AG20443 (cell line): Measurements from ENCODE around the gene TAGLN2.

ENCODE experiments used
- DNase-seq: peaks from one replicate; pipeline ENCODE4 v3.0.0; 2012; ENCODE audit warnings: low spot score, mixed read lengths

The TAGLN2 gene

DNA sequence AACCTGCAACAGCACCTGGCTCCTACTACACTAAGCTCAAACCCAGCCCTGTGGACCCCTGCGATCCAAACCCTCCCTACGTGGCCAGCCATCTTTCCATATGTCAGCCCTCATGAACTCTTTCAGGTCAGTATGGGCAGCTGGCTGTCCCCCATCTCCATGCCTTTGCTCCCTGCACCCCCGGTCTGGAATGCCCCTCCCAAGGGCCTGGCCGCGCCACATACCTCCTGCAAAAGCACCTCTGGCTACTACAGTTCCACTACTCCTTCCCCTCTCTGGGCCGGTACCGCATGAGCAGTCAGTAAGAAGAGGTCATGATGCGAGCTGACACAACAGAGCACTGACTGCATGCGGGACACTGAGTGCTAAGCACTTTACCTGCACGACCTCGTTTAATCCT lies 10.0 kb upstream of the TAGLN2 start:
- no peak for DNase-seq

DNA sequence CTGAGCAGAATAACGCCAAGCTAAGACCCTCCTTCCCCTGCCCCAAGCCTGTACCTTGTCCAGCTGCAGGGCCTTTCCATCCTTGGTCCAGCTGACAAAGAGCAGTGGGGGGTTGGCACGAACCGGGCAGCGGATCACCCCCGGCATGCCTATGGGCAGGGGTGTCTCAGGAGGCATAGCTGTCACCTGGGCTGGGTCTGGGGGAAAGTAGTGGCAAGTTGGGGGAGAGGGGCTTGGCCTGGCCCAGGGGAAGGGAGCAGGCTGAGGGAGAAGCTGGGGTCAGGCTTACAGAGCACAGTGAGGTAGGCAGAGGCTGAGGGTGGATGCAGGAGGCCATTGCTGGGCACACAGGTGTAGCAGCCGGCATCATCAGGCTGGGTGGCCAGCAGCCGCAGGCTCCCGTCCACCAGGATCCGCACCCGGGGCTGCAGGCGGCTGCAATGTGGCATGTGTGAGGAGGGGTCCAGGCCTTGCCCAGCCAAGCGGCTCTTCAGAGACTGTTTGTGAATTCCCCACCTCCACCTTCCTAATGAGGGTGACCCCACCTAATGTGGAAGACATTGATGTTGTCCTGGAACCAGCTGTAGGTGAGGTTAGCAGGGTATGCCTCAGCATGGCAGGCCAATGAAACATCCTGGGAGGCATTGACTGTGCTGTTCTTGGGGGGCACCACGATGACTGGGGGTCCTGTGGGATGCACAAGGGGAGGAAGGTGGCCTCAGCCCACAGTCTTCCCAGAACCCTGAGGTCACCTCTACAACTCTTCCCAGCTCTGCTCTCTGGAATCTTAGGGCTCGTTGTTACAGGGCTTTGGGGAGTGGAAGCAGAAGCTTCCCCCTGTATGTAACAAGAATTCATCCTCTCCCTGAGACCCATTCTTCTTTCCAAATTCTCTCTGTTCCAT lies 9.1 kb upstream of the TAGLN2 start:
- no peak for DNase-seq

DNA sequence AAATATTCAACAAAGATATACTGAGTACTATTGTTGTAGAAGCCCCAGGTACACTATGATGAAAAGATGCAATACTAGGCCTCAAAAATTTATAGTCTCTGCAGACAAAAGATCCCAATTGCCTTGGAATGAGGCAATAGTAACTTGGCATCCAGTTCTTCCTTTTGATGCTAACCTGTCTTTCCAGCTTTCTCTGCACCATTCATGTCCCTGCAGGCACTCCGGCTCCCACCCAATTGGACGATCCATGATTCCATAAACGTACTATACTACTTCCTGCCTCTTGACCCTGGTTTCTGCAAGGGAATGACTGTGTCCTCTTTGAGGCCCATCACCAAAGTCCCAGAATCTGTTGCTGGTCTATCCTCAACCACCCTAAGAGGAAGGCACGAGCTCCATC lies 8.0 kb upstream of the TAGLN2 start:
- no peak for DNase-seq

DNA sequence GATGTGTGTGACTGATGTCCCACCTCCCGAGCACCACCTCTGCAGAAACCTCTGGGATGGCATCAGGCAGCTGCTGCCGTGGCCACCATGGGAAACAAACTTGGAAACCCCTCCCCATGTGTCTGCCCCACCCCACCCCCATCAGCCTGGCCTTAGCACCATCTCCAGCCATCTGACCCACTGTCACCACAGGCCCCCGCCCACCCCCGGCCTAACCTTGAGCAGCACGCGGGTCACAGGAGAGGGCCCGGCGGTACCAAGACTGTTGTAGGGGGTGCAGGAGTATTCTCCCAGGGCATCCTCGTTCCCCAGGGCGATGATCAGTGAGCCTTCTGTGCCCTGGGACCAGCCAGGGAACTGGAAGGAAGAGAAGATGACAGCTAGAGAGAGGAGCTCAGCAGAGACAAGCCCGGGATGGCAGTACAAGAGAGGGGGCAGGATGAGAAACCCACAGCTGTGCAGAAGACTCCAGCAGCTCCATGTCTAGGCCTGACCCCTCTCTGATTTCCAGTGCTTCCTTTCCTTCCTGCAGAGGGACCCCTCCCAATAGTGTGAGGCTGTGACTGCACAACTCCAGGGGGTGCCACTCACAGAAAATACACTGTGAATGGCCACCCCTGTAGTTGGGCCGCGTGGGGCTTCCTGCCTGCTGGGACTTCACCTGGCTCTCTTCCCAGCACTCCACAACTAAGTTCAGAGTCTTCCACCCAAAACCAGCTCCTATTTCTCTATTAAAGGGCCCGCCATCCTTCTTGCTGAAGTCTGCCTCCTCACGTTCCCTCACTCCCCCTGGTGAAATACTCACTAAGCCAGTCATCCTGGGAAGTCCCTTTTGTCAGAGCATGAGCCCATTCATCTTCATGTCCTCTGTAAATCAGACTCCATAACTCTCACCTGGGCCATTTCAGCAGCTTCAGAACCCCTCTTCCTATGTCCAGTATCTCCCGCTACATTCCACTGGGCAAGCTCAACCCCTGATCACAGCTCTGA lies 7.3 kb upstream of the TAGLN2 start:
- DNase-seq: no peak

DNA sequence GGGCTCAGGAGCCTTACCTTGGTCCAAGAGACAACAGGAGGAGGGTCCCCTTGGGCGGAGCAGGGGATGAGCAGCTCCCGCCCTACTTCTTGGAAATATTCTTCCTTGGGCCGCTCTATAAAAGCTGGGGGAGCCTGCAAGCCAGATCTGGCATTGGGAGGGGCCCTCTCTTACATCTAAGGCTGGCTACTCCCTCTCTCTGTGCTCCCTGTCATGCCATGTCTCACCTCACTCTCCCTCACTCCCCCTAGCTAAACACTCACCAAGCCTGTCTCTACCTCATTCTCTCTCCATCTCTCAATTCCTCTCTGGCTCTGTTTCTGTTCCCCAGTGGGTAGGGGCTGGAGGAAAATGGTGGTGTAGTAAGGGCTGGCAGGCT lies 6.5 kb upstream of the TAGLN2 start:
- DNase-seq: no peak

DNA sequence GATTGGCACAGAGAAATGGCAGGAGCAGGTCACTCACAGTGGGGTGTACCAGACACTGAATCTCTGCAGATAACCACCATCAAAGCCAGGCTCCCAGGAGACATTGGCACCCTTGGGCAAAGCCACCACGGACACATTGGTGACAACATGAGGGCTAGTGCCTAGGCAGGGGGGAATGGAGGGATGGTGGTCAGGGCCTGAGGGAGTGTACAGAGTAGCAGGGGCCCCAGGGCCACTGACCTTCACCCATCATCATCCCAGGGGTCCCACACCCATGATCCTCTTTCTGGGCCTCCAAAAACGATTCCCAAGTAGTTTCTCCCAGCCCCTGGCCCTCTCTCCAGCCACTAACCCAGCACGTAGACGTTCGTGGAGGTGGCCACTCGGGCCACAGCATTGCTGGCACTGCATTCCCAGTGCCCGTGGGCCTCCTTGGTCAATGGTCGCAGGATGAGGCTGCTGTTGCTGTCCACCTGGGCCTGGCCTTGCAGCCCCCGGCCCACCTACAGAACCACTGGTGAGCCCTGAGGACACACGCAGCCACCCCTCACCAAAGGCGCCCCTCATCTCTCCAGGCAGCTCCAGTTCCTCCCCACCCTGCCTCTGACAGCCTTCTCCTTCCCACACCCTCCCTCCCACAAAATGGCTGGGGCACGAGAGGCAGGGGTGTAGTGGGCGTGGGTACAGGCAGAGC lies 5.9 kb upstream of the TAGLN2 start:
- DNase-seq: no peak

DNA sequence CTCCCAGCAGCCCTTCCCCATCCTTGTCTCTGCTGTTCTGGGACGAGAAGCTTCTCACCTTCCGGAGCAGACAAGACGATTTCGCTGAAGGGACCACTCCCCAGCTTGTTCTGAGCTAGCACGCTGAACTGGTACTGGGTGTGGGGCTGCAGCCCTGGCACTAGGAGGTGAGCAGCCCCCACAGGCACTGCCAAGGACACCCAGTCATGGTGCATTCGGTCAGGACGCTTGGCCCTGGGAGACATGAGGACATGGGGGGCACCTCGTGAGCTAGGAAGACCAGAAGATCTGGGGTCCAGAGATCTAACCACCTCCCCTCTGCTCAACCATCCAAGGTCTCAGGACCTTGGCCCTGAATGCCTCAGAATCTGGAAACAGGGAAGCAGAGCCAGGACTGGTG lies 5.3 kb upstream of the TAGLN2 start:
- no peak for DNase-seq

DNA sequence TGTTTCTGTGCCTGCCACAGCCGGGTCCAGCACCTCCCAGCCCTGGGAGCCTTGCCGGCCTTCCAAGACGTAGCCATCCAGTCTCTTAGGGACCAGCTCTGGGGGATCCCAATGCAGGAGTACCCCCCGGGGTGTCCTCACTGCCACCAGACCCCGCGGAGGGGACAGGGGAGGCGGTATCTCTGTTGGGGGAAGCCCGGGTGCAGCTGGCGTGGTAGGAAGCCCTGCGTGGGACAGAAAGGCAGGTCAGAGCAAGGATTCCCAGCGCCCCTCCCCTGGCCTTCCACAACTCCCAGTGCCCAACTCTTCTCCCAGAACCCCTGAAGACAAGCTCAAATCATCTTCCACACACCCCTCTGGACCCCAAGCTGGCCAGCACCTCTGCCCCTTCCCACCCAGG lies 4.9 kb upstream of the TAGLN2 start:
- DNase-seq: no peak

DNA sequence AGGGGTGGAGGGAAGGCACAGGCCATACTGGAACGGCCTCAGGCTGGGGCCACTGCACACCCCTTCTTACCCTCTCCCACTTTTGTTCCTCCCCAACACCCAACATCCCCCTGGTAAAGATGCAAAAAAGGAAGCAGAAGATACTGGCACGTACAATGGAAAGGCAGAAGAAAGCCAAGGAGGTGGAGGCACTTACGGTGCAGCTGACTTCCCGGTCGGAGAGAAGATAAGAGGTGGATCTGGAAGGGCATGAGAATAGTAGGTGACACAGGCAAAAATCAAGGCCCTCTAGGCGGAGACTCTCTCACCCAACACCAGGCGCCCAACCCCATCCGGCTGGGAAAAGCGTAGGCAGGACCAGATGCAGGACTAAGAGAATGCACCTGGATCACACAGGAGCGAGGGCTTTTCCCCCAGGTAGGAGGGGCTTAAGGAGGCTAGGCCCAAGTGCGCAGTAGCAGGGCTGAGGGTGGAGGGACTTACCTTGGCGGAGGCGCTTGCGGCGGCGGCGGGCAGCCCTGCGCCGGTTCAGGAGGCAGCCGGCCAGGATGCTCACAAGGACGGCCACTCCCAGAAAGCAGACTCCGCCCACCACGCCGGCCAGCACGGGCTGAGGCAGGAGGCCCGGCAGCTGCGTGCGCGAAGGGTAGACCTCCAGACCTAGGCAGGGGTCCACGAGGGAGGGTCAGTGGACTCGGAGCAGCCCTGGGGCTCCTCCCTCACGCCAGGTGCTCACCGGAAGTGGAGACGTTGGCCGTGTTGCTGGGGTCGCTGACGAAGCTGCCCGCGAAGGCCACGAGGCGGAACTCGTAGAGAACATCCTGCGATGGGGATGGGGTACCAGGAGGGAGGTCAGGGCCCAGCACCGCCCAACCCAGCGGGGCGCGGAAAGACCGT lies 4.1 kb upstream of the TAGLN2 start:
- no peak for DNase-seq

DNA sequence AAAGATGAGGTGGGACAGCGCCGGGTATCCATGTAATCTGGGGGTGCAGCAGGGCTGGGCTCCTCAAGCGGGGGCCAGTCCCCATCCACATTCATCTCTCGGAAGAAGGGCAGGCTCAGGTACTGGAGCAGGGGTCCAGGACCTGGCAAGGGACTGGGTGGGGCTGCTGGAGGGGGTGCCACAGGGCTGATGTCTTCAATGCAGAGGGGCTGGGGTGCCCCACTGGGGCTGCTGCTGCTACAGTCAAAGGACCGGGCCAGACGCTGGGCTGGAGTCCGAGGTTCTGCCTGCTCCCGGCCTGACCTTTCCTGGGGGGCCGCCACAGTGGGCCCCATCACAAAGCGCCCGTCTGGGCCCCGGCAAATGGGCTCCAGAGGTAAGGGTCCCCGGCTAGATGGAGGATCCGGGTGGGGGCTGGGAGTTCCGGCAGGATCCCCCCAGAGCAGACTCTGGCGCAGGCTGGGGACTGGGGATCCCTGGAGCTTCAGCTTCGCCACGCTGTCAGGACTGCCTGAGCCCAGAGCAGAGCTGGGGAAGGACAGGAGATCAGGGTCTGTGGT lies 3.3 kb upstream of the TAGLN2 start:
- DNase-seq: no peak

DNA sequence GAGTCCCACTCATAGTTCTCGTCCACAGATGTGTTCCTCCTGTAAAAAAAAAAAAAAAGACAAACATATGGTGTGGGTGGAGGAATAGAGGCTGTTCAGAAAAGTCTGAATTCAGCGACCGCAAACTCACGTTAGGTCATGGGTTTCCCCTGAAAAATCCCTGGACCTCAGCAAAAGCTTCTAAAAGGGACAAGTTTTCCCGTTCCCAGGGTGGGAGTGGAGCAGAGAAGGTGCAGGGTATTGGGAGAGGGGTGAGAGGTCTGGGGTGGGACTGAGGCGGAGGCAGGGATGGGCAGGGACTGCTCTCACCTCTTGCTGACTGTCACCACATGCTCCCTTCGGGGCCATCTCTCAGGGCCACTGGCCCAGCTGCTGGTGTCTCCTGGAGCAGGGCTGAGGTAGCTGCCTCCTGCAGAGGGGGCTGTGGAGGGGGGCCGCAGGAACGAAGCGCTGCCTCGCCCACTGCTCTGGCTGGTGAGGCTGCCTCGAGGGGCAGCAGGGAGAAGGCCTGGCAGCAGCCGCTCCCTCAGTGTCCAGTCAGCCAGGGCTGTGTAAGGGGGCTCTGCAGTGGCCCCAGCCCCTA lies 2.6 kb upstream of the TAGLN2 start:
- DNase-seq: no peak

DNA sequence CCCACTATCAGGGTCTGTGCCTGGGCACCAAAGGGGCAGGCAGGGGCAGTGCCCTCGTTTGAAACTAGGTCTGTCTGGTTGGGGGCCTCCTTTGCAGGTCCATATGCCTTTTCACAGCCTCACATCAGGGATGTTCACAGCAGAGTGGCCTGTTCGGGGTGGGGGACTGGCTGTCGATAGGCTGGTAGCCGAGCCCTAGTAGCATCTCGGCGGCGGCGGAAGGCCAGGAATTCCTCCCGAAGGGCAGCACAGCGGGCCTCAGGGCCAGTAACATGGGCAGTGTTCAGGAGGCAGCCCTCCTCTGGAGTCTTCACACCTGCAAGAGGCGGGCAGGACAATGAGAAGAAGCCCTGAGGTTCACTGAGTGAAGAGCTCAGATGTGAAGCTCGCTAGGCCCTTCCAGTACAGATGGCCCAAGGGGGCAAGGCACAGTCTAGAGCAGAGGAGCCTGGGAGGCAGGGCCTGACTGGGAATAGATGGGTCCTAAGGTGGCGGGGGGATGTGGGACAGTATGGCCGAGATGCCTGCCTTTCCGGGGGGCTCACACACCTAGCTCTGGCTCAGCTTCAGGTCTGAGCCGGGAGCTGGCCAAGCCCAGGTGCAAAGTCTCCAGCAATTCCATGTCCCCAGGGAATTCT lies 2.0 kb upstream of the TAGLN2 start:
- DNase-seq: no peak

DNA sequence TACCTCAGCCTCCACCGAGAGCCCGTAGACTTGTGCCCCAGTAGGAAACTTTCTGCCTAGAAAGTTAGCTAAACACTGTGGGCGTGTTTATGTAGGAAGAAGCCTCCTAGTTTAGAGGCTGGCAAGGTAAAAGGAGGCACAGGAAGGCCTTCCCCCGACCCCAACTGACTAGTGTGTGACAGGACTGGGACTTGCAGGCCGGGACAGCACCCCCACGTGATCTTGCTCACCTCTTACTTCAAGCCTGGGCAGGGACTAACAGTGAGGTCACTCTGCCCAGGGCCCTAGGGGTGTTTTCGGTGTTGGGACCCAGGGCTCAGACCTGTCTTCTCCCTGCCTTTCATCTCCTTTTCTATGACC lies 392 bp upstream of the TAGLN2 start:
- peak; percentile 43 for DNase-seq

DNA sequence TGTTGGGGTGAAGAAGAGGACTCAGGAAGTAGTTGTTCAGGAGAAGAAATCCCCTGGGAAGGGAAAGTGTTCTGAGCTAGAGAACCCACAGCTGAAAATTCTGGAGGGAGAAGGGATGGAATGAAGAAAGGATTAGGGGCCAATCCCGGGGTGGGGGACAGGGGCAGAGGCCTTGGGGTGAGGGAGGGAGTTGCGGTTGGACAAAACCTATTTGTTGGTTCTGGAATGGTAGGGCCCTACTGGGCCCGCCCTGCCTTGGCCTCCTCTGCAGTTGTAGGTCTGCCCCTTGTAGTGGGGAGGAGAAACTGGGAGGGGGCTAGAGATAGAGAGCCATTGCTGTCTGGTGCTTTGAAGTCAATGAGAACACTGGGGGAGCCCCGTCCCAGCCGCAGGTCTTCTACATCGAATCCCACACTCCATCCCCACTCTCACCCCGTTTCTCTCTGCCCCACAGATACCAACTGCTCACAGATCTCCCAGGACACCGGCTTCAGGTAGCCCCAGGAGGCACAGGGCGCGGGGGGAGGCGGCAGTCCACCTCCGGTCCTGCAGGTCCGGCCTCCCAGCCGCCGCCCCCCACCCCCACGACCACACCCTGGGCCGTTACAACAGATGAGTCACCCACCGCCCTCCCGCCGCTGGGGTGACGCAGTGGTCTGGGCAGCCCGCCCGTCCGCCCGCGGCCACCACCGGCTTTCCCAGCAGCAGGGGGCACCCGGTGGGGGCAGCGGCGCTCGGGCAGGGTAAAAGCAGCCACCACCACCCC lies 1.1 kb downstream of the TAGLN2 start:
- DNase-seq: peak; percentile 98

DNA sequence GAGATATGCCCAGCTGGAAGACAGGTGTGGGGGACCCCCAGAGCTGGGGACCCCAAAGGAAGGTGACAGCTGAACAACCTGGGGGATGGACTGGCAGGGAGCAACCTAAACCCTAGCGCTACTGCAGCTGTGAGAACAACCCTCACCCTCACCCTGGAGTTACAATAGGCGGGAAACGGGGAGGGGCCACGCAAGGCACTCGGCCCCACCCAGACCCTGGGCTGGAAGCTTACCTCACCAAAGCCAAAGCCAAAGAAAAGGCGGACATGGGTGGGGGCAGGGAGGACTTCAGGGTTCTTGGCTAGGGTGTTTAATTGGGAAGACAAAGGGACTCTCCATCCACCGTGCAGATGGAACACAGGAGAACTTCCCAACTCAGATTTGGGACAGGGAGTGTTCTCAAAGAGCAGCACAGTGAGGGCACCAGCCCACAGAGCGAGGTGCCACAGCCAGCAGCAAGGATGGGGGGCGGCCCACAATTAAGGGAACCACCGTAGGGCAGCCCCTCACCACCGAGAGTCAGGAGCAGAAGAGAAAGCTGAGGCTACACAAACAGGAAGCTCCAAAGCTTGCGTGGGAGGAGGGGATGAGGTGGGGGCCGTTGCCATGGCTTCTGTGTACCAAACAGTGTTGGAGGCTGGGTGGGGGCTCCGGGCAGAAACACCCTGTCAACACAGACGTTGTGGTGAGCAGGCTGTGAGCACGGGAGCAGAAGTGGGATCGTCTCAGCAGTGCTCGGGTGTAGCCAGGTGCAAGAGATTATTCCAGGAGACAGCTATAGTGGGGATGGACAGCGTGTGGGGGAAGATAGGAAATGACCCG lies 1.9 kb downstream of the TAGLN2 start:
- peak; percentile 90 for DNase-seq

DNA sequence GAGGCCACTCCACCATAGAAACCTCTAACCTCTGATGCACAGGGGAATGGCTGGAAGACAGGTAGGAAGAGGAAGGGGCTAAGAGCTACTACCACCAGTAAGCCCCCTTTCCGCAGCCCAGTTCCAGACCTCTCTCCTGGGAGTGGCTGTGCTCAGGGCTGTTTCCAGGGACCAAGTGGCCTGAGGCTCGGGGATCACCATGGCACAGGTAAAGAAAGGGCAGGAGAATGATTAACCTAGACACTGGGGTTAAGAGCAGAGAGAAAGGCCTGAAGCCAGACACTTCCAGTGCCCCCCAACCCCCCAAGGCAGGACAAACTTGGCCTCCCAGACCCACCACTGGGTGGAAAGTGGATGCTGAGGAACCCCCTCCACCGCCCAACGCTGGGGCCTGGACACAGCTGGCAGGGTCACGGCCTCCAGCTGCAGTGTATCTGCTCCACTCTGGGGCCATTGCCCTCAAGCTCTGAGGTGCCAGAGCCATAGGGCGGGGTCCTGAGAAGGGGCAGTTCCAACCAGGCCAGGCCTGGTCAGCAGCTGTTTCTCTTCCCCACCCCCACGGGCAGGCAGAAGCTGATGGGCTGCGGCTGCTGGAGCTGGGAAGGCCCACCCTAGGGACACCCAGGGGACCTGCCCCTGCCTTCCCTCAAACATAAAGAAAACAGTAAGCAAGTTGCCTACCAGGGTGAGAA lies 2.6 kb downstream of the TAGLN2 start:
- DNase-seq: peak; percentile 58

DNA sequence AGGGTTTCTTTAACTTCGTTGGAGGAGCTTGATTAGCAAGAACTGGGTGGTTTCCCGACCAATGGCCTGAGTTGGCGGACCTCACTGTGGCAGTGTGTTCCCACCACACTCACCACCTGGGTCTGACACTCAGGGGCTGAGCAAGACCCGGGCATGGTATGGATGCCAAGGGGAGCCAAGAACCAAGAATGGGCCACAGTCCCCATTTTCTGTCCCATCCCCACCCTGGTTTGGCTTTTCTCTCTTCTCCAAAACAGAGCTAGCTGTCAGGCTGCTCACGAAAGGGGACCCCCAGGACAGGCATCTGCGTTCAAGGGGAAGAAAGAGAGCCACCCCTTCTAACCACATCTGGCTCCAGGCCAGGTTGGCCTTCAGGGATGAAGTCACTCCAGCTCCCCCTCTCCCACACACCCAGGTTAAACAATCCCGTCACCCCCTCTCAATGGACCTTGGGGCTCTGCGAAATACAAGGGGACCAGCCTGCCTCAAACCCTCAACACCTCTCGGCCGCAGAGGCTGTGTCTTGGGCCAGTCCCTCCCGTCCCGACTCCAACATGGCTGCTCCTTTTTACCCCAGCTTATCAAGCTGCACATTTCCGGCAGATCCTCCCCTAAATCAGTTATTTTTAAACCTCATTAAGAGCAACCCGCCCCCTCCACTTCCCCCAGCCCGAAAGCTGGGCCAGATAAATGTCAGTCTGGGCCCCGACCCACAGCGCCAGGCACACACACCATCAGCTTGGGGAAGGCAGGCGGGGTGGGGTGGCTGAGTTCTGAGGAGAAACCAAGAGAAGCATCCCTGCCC lies 3.4 kb downstream of the TAGLN2 start:
- no peak for DNase-seq
